Neuron (in vitro differentiated cells): ENCODE data around the gene SOS1.

Experiments
- H2AFZ ChIP-seq: one replicate; pipeline ENCODE4 v1.6.1; 2013; ENCODE audit warnings: low read depth, mild to moderate bottlenecking, inconsistent platforms, low read length, moderate library complexity
- H3K27me3 ChIP-seq: one replicate; pipeline ENCODE4 v1.6.1; 2013; ENCODE audit warnings: low read length; ENCODE audit not compliant: insufficient read depth
- H3K36me3 ChIP-seq: one replicate; pipeline ENCODE4 v1.6.1; 2013; ENCODE audit warnings: low read length; ENCODE audit not compliant: insufficient read depth
- H3K4me1 ChIP-seq: one replicate; pipeline ENCODE4 v1.6.1; 2013; ENCODE audit warnings: low read length; ENCODE audit not compliant: insufficient read depth
- H3K4me3 ChIP-seq: 2 replicates; pipeline ENCODE4 v1.5.1; 2013; ENCODE audit warnings: mild to moderate bottlenecking, low read length, moderate library complexity
- H3K9me3 ChIP-seq: one replicate; pipeline ENCODE4 v1.6.1; 2013; ENCODE audit warnings: low read length

Gene SOS1

GRCh38 chr2:38981670-38982357 lies 139.0 kb downstream of the SOS1 start:
- no peak overlapping the region for H3K4me3 ChIP-seq
- H3K27me3 ChIP-seq: no peaks in the 10 kb centered on the region
- peaks cover 3% of the 10 kb centered on the region for H3K9me3 ChIP-seq
- H3K4me1 ChIP-seq: peaks cover 8% of the 10 kb centered on the region
- peaks cover 25% of the 10 kb centered on the region for H3K36me3 ChIP-seq
- no peak overlapping the region for H2AFZ ChIP-seq

DNA sequence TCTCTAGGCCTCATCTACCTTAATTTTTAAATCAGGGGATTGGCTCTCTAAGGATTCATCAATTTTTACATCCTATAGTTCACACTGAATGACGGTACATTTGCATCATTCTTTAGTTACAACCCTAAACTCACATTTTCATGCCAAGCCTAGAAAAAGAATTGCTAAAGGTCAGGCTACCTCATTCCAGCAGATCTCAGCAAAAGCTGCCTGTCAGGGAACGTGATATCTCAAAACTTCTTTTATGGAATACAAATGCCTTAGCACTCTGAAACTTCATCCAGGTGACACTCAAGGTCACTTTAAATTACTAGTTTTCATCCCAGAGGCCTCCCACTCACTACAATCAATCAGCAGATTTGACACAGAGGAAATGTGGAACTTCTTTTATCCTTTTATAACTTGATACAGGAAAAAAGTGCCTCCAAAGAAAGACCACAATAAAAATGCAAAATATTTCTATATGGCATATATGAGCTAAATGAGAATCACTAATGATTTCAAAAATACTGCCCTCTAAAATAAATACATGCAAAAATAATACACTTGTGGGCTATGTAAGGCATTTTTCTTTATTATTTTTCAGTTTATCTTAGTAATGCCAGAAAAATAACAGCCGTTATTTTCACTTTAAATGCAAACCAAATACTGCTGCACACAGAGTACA lies 139.7 kb downstream of the SOS1 start:
- Histone ChIP-seq H3K9me3 (peaks cover 3% of the 10 kb centered on the region), H3K4me1 (peaks cover 8% of the 10 kb centered on the region), H3K27me3 (no peaks in the 10 kb centered on the region), H2AFZ (no peak overlapping the region), H3K4me3 (no peak overlapping the region), H3K36me3 (peaks cover 19% of the 10 kb centered on the region)

DNA sequence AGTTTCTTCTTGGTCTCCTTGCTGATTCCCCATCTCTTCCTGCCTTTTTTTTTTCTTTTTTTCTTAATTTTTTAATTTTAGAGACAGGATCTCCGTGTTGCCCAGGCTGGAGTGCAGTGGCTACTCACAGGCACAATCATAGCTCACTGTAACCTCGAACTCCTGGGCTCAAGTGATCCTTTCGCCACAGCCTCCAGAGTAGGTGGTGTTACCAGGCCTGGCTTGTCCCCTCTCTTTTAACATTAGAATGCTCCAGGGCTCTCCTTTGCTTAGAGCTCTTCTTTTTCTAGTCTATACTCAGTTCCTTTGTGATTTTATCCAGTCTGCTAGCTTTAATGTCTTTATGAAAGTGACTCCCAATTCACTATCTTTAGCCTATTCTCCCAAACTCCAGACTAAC lies 141.9 kb downstream of the SOS1 start:
- no peaks in the 10 kb centered on the region for H3K27me3 ChIP-seq
- no peak overlapping the region for H3K4me3 ChIP-seq
- H3K9me3 ChIP-seq: no peaks in the 10 kb centered on the region
- H3K4me1 ChIP-seq: peaks cover 8% of the 10 kb centered on the region
- peaks cover 4% of the 10 kb centered on the region for H3K36me3 ChIP-seq
- no peak overlapping the region for H2AFZ ChIP-seq

DNA sequence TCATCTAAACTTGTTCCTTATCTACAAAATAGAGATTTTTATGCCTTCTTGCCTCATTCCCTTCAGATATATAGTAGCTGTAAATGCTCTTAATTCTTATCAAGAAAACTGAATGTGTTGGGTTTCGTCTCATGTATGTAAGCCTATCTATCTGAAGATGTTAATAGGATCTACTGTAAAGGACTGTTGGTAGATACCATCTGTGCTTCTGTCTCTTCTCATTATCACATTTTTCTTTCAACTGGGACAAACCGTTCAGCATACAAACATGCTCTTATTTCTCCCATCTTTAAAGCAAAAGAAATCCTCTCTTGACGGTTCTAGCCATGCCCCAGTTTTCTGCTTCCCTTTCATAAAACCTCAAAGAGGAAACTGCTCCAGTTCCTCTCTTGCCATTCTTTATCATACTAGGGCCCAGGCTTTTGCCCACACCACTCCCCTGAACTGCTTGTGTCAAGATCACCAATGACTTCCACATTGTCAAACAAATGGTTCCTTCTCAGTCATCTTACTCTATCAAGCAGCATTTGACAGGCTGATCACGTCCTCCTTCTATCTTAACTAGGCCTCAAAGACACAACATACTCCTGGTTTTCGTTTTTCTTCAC lies 142.5 kb downstream of the SOS1 start:
- peaks cover 4% of the 10 kb centered on the region for H3K36me3 ChIP-seq
- no peak overlapping the region for H2AFZ ChIP-seq
- H3K27me3 ChIP-seq: no peaks in the 10 kb centered on the region
- H3K4me3 ChIP-seq: no peak overlapping the region
- no peaks in the 10 kb centered on the region for H3K9me3 ChIP-seq
- H3K4me1 ChIP-seq: peaks cover 8% of the 10 kb centered on the region

DNA sequence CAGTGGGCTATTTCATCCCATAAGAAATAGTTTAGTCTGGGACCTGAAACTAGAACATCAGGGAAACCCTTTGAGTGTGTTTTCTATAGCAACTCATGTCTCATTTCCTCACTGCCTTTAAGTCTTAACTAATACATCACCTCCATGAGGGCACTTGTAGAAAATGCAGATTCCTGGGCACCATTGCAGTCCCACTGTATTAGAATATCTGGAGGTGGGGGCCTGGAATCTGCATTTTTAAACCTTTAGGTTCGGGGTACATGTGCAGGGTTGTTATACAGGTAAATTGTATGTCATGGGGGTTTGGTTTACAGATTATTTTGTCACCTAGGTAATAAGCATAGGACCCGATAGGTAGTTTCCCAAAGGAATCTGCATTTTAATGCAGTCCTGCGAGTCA lies 143.8 kb downstream of the SOS1 start:
- peaks cover 8% of the 10 kb centered on the region for H3K4me1 ChIP-seq

DNA sequence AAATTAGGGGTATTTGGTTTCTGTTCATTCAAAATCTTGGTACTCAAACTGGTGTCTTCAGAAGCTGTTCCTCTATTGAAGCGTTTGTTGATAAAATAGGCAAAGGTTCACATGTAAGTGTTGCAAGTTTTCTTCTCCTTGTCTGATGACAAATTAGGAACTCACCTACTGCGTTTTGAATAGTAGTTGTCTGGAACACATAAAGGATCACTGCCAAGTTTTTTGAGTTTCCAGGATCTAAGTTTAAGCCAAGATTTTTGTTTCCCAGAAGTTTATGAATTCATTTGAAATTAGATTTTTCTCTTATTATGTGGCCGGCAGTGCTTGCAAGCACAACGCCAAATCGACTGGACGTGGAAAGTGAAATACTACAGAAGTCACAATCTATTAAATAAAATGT lies 145.8 kb downstream of the SOS1 start:
- Histone ChIP-seq H3K4me1 (no peaks in the 10 kb centered on the region), H3K4me3 (no peak overlapping the region), H2AFZ (no peak overlapping the region), H3K27me3 (no peaks in the 10 kb centered on the region), H3K9me3 (no peaks in the 10 kb centered on the region), H3K36me3 (peaks cover 4% of the 10 kb centered on the region)

More for the DNA sequence above, 143.8 kb downstream of the SOS1 start:
- Histone ChIP-seq H3K9me3 (no peaks in the 10 kb centered on the region), H3K4me3 (no peak overlapping the region), H3K36me3 (peaks cover 4% of the 10 kb centered on the region), H3K27me3 (no peaks in the 10 kb centered on the region), H2AFZ (no peak overlapping the region)

DNA sequence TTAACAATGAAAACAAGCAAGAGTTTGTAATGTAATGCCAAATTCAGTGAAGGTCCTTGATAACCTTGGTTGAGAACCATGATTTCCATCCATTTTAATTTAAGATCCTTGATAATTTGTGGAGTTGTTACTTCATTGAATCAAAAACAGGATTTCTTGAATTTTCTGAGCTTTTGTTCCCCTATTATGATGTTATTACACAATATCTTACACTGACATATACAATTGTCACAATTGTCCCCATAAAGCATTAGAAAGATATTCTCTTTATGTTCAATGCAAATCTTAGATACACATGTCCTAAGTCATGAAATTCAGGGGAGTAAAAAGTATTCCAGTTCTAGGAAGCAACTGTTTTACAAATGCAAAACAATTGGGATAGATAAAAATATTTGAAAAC lies 147.6 kb downstream of the SOS1 start:
- no peak overlapping the region for H2AFZ ChIP-seq

GRCh38 chr2:38971377-38971776 lies 149.5 kb downstream of the SOS1 start:
- H2AFZ ChIP-seq: no peak overlapping the region
- no peaks in the 10 kb centered on the region for H3K9me3 ChIP-seq
- no peaks in the 10 kb centered on the region for H3K4me1 ChIP-seq
- H3K4me3 ChIP-seq: no peak overlapping the region
- H3K27me3 ChIP-seq: no peaks in the 10 kb centered on the region
- H3K36me3 ChIP-seq: peaks cover 4% of the 10 kb centered on the region

More for the DNA sequence above, 147.6 kb downstream of the SOS1 start:
- no peaks in the 10 kb centered on the region for H3K27me3 ChIP-seq
- no peak overlapping the region for H3K4me3 ChIP-seq
- H3K36me3 ChIP-seq: peaks cover 4% of the 10 kb centered on the region
- H3K9me3 ChIP-seq: no peaks in the 10 kb centered on the region
- H3K4me1 ChIP-seq: no peaks in the 10 kb centered on the region

GRCh38 chr2:38968021-38968420 lies 152.8 kb downstream of the SOS1 start:
- Histone ChIP-seq H3K4me3 (no peak overlapping the region), H2AFZ (no peak overlapping the region), H3K27me3 (no peaks in the 10 kb centered on the region), H3K36me3 (no peaks in the 10 kb centered on the region), H3K4me1 (no peaks in the 10 kb centered on the region), H3K9me3 (no peaks in the 10 kb centered on the region)

DNA sequence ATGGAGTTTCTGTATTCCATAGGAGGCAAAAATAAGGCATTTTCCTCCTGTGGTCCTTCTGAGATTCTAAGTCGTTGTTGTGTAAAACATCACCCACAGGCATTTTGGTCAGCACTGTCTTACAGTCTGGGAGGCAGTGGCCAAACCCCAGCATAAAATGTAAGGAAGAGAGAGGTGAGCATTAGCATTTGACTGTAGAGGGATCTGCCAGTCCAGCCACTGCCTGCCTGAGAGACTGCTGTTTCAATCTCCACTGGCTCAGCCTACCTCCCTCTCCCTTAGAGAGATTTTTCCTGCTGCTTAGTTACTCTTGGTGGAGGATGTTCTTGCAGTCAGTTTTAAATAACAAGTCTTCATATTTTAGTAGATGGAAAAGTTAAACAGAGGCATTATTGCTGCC lies 154.2 kb downstream of the SOS1 start:
- Histone ChIP-seq H3K36me3 (no peaks in the 10 kb centered on the region), H3K27me3 (no peaks in the 10 kb centered on the region), H3K4me3 (no peak overlapping the region), H3K9me3 (no peaks in the 10 kb centered on the region), H2AFZ (no peak overlapping the region), H3K4me1 (no peaks in the 10 kb centered on the region)

GRCh38 chr2:38966006-38966405 lies 154.8 kb downstream of the SOS1 start:
- Histone ChIP-seq H3K9me3 (no peaks in the 10 kb centered on the region), H3K36me3 (no peaks in the 10 kb centered on the region), H3K4me3 (no peak overlapping the region), H3K4me1 (no peaks in the 10 kb centered on the region), H2AFZ (no peak overlapping the region), H3K27me3 (no peaks in the 10 kb centered on the region)

- H3K4me3 ChIP-seq: no peak overlapping the region
Measured at GRCh38 chr2:38960609-38961320, 160.1 kb downstream of the SOS1 start.

More at GRCh38 chr2:38960609-38961320, 160.1 kb downstream of the SOS1 start:
- Histone ChIP-seq H3K27me3 (no peaks in the 10 kb centered on the region), H3K9me3 (no peaks in the 10 kb centered on the region), H3K4me1 (no peaks in the 10 kb centered on the region), H2AFZ (no peak overlapping the region), H3K36me3 (no peaks in the 10 kb centered on the region)
